Testis (tissue), 3 donors: ENCODE results near the gene KDSR. TPM values are rescaled to one million over a fixed set of nuclear protein-coding genes. Genes with fewer than 3 reads are reported as not detected.
A peak's percentile ranks its signal among the peaks of the same experiment; 100 is the strongest.

Source experiments
- DNase-seq: peaks from one replicate; pipeline ENCODE4 v3.0.0-alpha.2; 2019
- H3K27ac ChIP-seq, 2 donors: fragments of 200-600 bp; sonication (generic); one replicate each; pipeline ENCODE4 v1.5.1; 2019
- H3K27me3 ChIP-seq: fragments of 200-600 bp; sonication (generic); one replicate; pipeline ENCODE4 v1.5.1; 2019
- H3K36me3 ChIP-seq: fragments of 200-600 bp; sonication (generic); one replicate; pipeline ENCODE4 v1.5.1; 2017; ENCODE audit warnings: low read depth; ENCODE audit errors: missing control alignments
- H3K4me1 ChIP-seq: fragments of 200-600 bp; sonication (generic); one replicate; pipeline ENCODE4 v1.5.1; 2019
- H3K4me3 ChIP-seq, 2 donors: fragments of 200-600 bp; sonication (generic); one replicate each; pipeline ENCODE4 v1.5.1; 2017 to 2019
- H3K9me3 ChIP-seq: fragments of 200-600 bp; sonication (generic); one replicate; pipeline ENCODE4 v1.5.1; 2017
- POLR2A ChIP-seq: fragments of 450-650 bp; IDR thresholded peaks from one replicate; pipeline ENCODE4 v1.6.1; 2017; ENCODE audit warnings: antibody characterized with exemption, mild to moderate bottlenecking, moderate library complexity
- WGBS, 2 donors: methylation state at CpG; one replicate each; pipeline ENCODE4 v1.1.5; 2018; 5-methylcytosine and 5-hydroxymethylcytosine counted together
- intact Hi-C: fragments of 100-400 bp; cut with DNase I; formaldehyde crosslinking; loops from one replicate; pipeline ENCODE4 v1.15.1; 2023; ENCODE audit warnings: low total_unique reads
- polyA plus RNA-seq: library from polyadenylated mRNA; stranded (reverse); fragments of 350-450 nt; fragmentation: Illumina TruSeq; extraction: RNeasy Lipid Tissue Mini Kit (QIAGEN cat#74804); gene quantifications from one replicate; pipeline ENCODE4 v1.2.3, GENCODE V29; 2014; ENCODE audit warnings: low read depth, low replicate concordance; ENCODE audit not compliant: insufficient read depth
- total RNA-seq, 2 donors: library from RNA; depleted of rRNA; stranded (reverse); fragments of >200 nt; gene quantifications; one replicate each; pipeline ENCODE4 v1.2.3, GENCODE V29; 2016
- TF ChIP-seq, protein P1 (sequence below), 3 experiments: fragments of 450-650 bp in 2 of 3; fragments of 200-600 bp in 1 of 3; sonication (generic) in 1 of 3; IDR thresholded peaks; one replicate each; pipeline ENCODE4 v1.5.1; 2016 to 2019; ENCODE audit warnings: antibody characterized with exemption in 3 of 3, mild to moderate bottlenecking in 2 of 3, moderate library complexity in 1 of 3

Gene KDSR
- total and polyA plus RNA-seq, 3 donors from 2014 or later = 30.2 to 64.1 (median 41.7) TPM

- H3K4me3 ChIP-seq = no peak overlapping the region
- H3K9me3 ChIP-seq = no peaks in the 10 kb centered on the region
- H3K27ac ChIP-seq = peak overlapping the region; percentile 2 to 68
- intact Hi-C loops = no loop called here
- H3K36me3 ChIP-seq = no peaks in the 10 kb centered on the region
- no peaks in the 10 kb centered on the region for H3K27me3 ChIP-seq
- no peak for DNase-seq
- WGBS, 2 donors = 28 to 48% methylated on average over 4 of the region's 4 CpGs
- H3K4me1 ChIP-seq = peaks cover 34% of the 10 kb centered on the region
- no peak for TF ChIP-seq POLR2A
- TF ChIP-seq, protein P1, sequence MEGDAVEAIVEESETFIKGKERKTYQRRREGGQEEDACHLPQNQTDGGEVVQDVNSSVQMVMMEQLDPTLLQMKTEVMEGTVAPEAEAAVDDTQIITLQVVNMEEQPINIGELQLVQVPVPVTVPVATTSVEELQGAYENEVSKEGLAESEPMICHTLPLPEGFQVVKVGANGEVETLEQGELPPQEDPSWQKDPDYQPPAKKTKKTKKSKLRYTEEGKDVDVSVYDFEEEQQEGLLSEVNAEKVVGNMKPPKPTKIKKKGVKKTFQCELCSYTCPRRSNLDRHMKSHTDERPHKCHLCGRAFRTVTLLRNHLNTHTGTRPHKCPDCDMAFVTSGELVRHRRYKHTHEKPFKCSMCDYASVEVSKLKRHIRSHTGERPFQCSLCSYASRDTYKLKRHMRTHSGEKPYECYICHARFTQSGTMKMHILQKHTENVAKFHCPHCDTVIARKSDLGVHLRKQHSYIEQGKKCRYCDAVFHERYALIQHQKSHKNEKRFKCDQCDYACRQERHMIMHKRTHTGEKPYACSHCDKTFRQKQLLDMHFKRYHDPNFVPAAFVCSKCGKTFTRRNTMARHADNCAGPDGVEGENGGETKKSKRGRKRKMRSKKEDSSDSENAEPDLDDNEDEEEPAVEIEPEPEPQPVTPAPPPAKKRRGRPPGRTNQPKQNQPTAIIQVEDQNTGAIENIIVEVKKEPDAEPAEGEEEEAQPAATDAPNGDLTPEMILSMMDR (IDR thresholded peaks at IDR 0.05) = no peak
Measured at GRCh38 chr18:63302220-63302619, 64.8 kb downstream of the KDSR start.

DNA sequence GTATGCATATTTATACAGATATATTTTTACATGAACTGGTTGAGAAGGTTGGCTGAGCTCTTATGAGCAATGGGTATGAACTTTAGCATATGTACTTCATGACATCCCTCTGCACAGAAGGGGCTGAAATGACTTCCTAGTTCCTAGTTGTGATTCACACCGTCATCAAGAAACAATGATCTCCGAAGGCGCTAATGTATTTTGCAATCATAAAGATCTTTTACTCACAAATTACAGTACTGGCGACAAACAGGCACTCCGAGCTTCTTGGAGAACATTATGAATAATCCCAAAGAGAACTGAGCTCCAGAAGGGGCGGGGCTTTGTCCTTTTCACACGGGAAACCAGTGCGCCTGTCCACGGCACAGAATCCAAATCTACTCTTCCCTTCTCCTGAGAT, 65.6 kb downstream of the KDSR start:
- peaks cover 26% of the 10 kb centered on the region for H3K4me1 ChIP-seq
- peak overlapping the region in 1 of 2 donors; percentile 68 for H3K27ac ChIP-seq
- TF ChIP-seq POLR2A = no peak
- intact Hi-C loops = no loop called here
- WGBS, 2 donors = 62 to 75% methylated on average over 9 of the region's 9 CpGs
- no peaks in the 10 kb centered on the region for H3K36me3 ChIP-seq
- no peaks in the 10 kb centered on the region for H3K9me3 ChIP-seq
- peak; percentile 45 for DNase-seq
- no peak overlapping the region for H3K4me3 ChIP-seq
- no peaks in the 10 kb centered on the region for H3K27me3 ChIP-seq

- no peak overlapping the region for H3K27ac ChIP-seq
- H3K27me3 ChIP-seq = no peaks in the 10 kb centered on the region
- no peaks in the 10 kb centered on the region for H3K9me3 ChIP-seq
- H3K4me3 ChIP-seq = no peak overlapping the region
- no peak for TF ChIP-seq POLR2A
- TF ChIP-seq, protein P1 (IDR thresholded peaks at IDR 0.05) = no peak
- no peaks in the 10 kb centered on the region for H3K36me3 ChIP-seq
- no peak for DNase-seq
- H3K4me1 ChIP-seq = peaks cover 22% of the 10 kb centered on the region
- intact Hi-C loops = no loop called here
- WGBS, 2 donors = 75 to 85% methylated on average over 5 of the region's 5 CpGs
Measured at GRCh38 chr18:63299837-63300745, 66.9 kb downstream of the KDSR start.

- H3K27me3 ChIP-seq = no peaks in the 10 kb centered on the region
- no peak overlapping the region for H3K4me3 ChIP-seq
- DNase-seq = no peak
- no peak for TF ChIP-seq POLR2A
- TF ChIP-seq, protein P1 (IDR thresholded peaks at IDR 0.05) = no peak
- intact Hi-C loops = no loop called here
- peaks cover 25% of the 10 kb centered on the region for H3K4me1 ChIP-seq
- no peak overlapping the region for H3K27ac ChIP-seq
- H3K9me3 ChIP-seq = no peaks in the 10 kb centered on the region
- WGBS, 2 donors = 64 to 69% methylated on average over 9 of the region's 9 CpGs
- H3K36me3 ChIP-seq = no peaks in the 10 kb centered on the region
Measured at GRCh38 chr18:63298400-63299365, 68.3 kb downstream of the KDSR start.
